GM18907 (cell line): ENCODE data around the gene ACTN4.

Experiments
- ATAC-seq: cut with Tn5 transposase; IDR thresholded peaks from one replicate; pipeline ENCODE4 v1.9.1; 2021; ENCODE audit warnings: mild to moderate bottlenecking, moderate library complexity; ENCODE audit not compliant: unreplicated experiment

Gene ACTN4

GRCh38 chr19:38660724-38661123 is 13.3 kb downstream of the ACTN4 start:
- ATAC-seq: no peak

DNA sequence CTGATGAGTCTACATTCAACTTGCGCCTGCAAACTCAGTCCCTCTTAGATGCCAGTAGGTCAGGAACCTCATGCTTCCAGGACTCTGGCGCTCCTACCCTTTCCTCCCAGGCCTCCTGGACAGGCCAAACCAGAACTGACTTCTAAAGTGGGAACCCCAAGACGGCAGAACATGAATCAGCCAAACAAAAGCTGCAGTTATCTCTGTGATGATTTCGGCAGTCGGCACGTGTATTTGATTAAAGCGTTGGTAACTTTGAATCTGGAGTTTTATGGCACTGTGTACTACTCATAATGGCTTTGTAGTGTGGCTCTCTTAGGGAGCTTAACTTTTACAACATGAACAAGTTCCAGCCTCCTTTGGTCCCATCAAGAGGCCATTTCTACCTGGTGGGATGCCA is 13.7 kb downstream of the ACTN4 start:
- no peak for ATAC-seq

- no peak for ATAC-seq
These were observed 14.5 kb downstream of the ACTN4 start for GRCh38 chr19:38661996-38662395.

DNA sequence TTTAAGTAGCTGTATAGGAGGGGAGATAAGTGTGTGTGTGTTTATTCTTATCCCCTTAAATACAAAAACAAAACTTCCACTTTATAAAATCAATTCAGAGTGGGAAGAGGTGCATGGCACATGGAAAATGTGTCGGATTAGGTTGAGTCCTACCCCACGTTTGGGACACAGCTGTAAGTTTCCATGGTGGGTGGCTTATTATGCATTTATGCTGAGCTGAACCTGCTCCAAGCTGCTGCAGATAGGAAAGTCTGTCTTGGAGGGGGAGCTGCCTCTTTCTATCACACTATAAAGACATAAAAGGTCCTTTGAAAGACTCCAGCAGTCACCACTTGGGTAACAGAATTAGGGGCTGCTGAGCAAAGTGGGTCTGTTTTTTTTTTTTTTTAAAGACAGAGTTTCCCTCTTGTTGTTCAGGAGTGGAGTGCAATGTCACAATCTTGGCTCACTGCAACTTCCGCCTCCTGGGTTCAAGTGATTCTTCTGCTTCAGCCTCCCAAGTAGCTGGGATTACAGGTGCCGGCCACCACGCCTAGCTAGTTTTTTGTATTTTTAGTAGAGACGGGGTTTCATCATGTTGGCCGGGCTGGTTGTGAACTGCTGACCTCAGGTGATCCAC is 15.2 kb downstream of the ACTN4 start:
- ATAC-seq: no peak

GRCh38 chr19:38663156-38663651 is 15.8 kb downstream of the ACTN4 start:
- no peak for ATAC-seq

- ATAC-seq: no peak
These were observed 16.6 kb downstream of the ACTN4 start for GRCh38 chr19:38663957-38664502.

DNA sequence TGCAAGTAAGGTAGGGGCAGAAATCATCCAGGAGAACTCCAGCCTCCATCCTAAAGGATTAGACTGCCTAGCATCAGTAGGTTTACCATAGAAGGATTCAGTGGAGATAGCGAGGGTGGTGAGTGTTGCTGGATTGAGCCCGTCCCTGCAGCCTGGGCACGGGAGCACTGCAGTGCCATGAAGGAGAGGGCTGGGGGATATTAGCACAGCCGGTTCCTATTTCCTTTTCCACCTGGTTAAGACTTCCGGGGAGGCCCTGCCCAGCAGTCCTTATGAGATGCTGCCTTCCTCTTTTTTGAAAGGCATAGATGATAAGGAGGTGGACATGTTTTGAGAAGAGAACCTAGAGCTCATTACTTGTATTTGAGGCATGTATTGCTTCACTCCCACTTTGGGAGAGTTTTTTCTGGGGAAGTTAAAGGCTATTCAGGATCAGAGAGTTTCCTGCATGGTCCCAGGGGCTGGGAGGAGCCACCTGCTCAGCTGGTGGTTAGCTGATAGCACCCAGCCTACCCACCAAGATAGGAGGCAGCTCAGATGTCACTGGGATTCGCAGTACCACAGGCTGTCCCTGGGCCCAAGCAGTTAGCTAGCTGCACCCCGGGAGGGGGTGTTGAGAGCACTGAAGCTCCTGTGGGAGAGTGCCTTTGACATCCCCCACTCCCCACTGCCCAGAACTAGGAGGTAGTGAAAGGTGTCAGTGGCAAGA is 17.2 kb downstream of the ACTN4 start:
- ATAC-seq: no peak

GRCh38 chr19:38665219-38665931 is 17.9 kb downstream of the ACTN4 start:
- ATAC-seq: no peak

DNA sequence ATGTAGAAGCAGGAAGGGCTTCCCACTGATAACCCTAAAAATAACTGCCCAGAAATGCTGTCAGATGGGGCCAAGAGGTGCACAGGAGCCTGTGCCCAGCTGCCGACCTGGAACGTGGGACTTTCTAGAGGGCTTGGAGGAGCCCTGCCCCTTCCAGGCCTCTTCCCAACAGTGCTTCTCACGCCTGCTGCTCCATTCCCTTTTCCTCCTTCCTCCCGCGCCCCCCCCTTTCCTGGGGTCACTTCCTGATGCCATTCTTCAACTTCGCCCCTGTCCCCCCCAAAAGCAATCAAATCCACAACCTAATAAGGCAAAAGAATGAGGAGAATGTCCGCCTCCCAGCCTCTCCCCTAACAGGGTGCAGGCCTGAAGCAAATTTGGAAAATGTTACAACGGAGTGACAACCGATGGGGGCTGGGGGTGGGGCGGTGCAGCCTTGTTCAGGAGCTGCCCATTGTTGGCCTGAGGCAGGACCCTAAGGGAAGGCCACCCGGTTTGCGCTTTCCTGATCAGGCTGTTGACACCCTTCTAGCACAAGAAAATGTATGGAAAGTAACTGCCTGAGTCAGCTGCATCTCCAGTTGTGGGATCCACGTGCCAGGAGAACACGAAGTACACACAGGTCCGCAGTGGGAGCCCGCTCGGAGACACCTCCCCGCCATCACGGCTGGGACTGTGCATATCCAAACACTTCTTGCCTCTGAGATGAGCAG is 18.7 kb downstream of the ACTN4 start:
- no peak for ATAC-seq

GRCh38 chr19:38666663-38667511 is 19.4 kb downstream of the ACTN4 start:
- no peak for ATAC-seq

DNA sequence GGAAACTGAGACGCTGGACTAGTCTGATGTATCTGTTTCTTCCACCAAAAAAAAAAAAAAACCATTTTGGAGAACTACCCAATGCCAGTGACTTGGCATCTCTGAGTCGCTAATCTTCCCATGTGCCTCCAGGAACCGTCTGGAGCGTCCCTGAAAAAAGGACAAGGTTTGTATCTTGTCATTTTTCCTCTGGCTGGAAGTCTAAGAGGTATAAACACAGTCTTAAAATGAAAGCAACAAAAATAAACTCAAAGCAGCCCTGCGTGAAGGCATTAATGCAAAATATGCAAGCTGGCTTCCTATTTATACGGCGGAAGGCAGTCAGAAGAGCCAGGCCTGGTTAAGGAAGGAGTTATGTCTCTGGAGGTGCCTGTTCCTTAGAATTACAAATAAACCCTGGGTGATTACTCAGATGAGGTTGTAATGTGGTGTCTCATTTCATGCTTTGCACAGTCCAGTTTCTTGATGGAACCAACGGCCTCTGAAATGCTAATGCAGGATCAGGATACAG is 20.3 kb downstream of the ACTN4 start:
- no peak for ATAC-seq

- ATAC-seq: no peak
These were observed 22.1 kb downstream of the ACTN4 start for GRCh38 chr19:38669552-38669951.

GRCh38 chr19:38670921-38671398 is 23.5 kb downstream of the ACTN4 start:
- no peak for ATAC-seq

DNA sequence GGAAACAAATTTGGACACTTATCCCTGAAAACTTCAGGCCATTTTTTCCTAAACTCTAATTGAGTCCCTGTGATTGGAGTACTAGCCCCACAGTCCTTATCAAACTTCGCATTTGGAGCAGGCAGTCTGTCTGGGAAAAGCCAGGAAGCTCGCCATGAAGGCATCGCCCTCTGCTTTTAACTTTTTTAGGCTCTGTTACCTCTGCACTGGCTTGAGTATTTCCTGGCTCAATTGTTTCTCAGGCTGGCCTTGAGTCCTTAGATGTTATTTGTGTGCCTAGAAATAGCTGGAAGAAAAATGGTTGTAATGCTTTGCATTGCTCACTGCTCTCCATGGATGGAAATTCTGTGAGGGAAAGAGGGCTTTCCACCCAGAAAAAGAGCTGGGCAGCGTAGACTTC is 24.2 kb downstream of the ACTN4 start:
- no peak for ATAC-seq

GRCh38 chr19:38673030-38673429 is 25.6 kb downstream of the ACTN4 start:
- ATAC-seq: no peak

- no peak for ATAC-seq
These were observed 27.1 kb downstream of the ACTN4 start for GRCh38 chr19:38674388-38675171.

DNA sequence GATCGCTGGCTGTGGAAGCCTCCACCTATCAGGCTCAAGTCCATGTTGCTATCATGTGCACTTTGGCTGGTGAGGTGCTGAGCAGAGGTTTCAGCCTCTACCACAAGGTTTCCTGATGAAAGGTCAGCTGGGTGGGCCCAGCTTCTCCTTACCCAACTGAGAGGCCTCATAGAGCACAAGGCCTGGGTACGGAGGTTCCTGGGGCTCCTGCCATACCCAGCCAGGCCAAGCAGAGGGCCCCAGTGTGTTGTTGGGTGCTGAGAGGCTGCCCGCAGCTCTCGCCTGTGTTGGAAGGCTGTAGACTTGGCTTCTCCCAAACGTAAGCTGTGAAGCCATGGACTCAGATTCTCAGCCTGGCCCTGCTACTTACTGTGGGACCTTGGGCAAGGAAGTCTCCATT is 28.2 kb downstream of the ACTN4 start:
- no peak for ATAC-seq

DNA sequence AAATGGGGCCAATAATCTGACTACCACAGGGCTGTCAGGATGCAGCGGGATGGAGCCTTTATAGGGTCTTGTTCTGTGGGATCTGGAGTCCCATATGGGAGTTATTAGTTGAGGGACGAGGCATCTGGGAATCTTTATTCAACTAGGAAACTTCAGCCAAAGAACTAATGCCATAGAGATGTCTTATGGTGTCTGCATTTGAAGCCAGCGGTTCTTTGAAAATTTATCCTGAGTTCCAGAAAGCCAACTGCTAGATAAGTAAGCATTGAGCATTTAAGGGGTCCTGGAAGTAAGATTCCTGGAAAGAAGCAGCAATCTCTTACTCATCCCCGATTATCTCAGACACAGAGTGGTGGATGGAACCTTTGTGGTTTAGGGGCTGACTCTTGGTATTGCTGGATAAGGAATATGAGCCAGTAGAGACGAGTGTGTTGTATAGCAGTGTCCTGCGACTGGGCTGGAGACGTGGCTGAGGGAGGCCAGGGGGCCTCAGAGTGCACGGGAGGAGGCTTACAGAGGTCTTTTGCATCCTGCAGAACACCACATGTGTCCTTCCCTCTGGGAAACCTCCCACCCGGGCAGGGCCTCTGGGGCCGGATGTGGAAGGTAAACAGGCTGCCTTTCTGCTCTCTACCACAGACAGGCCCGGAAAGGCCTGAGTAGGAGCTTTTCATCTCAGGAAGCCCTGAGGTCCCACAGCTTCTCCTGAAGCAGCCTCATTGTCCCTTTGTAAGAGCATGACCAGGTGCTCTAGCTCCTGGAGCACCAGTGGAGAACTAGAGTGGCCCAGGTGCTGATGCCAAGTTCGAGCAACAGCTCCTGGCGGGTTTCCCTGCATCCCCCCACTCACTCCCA is 28.8 kb downstream of the ACTN4 start:
- ATAC-seq: no peak
